Left renal pelvis (tissue), 4 donors: Measurements from ENCODE around the gene NUMA1. TPM values are rescaled to one million over a fixed set of nuclear protein-coding genes. Genes with fewer than 3 reads are reported as not detected.

Experiments used
- DNase-seq, 4 donors: peaks; one replicate each; pipeline ENCODE4 v3.0.0-alpha.2; 2013; ENCODE audit warnings: low read depth in 4 of 4, low spot score in 3 of 4
- polyA plus RNA-seq, 4 donors: library from polyadenylated mRNA; unstranded; fragments of 120-200 nt; gene quantifications; one replicate each; pipeline ENCODE4 v1.2.1, GENCODE V29; 2013; ENCODE audit not compliant: insufficient read length in 4 of 4

NUMA1 gene
- polyA plus RNA-seq, 4 donors: 232 to 325 (median 266) TPM

DNA sequence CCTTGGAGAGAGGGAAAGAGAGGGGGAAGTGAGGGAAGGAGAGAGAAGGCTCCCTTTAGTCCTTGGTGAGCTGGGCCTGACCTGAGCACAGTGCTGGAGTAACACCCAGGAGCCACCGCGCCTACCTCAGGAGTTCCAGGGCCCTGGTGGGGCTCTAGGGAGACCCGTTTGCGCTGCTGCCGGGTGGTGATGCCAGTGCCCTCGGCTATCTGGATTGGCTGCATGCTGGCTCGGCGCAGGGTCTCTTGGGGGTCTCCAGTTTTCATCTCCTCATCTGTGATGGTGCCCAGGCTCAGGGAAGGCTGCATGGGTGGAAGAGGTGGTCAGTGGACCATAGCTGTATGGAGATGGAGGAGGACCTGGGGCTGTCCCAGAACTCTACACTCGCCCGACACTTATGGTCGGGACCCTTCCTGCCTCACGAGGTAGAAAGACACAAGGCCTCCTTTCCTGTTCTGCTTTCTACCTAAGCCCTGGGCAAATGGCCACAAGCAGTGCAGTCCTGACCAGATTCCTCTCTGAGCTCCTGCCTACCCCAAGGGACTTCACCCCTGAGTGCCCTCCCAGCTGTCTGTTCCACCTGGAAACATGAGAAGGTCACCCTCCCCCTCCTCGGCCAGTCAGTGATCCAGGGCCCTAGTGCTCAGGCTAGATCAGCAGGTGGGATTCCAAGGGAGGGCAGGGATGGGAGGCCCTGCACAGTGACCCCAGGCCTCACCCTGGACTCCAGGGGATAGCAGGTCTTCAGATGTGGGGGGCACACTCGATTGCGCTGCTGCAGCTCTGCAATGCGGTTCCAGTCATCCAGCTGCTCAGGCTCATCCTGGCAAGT lies 75.6 kb downstream of the NUMA1 start:
- no peak for DNase-seq

DNA sequence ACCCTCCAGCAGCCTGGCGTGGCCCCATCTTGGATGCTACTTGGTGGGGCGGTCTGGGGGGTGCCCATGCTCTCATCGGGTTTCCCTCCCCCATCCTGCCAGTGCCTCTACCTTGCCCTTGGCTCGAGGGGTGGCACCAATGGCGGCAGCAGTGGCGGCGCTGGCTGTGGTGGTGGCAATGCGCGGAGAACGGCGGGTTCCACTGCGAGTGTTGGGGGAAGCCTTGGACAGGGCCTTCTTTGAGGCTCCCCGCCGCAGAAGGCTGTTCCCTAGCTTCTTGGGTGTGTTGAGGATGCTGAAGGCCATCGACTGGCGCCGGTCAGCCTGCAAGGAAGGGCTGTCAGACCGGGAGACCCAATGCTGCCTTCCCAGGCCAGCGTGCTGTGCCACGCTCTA lies 76.6 kb downstream of the NUMA1 start:
- no peak for DNase-seq

DNA sequence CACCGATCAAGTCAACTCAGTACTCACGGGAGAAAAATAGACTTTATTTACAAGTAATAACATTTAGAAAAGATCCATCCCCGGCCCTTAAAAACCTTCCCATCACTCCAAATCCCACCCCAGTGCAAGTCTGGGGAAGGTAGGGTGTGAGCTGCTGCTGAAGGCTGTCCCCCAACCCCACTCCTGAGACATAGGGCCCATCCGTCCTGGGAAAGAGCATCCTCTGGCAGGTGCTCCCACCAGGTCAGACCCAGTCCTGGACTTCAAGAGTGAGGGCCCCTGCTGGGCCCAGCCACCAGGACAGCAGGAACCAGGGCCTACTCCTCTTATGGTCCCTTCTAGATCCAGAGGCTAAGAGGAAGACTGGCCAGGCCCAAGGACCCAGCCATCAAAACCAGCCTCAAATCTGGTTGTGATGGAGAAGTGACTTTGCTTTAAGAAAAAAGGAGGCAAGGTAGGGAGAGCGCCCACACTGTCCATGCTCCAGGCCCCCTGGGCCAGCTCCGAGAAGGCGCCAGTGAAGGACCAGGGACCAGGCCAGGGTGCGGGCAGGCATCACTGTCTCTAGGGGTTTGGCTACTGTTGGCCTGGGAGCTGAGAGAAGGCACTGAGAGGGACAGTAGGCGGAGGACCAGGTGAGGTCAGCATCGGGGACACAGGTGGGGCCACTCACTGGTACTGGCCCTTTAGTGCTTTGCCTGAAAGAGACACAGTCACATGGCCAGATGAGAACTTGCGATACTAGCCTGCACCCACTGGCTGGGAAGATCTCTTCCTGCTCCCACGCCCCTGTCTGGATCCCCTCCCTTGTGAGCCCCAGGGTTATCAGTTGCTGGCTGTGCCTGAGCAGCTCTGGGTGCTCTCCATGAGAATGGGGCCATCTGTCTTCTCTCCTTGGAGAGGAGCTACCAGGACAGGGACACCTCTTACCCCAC lies 77.2 kb downstream of the NUMA1 start:
- DNase-seq: no peak

DNA sequence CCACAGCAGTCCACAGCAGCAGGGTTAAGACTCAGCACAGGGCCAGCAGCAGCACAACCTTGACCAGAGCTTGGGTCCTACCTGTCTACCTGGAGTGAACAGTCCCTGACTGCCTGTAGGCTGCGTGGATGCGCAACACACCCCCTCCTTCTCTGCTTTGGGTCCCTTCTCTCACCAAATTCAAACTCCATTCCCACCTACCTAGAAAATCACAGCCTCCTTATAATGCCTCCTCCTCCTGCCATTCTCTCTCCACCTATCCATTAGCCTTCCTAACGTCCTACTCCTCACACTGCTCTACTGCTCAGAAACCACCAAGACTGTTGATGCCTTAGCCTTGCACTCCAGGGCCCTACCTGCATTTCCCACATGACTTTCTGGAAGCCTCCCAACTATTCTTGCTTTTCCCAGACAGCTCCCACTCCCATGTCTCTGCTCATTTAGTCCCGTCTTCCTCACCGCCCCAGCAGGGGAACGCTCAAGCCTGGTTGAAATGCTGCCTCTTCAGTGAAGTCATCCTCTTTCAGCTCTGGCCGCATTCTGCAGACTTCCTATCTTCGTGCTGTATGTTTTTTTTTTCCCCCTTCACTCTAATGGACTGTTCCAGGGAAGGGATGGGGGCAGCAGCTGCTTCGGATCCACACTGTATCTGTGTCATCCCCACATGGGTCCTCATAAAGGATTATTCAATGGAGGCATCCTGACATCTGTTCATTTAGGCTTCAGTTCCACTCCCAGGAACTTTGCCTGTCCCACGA lies 78.3 kb downstream of the NUMA1 start:
- DNase-seq: no peak

DNA sequence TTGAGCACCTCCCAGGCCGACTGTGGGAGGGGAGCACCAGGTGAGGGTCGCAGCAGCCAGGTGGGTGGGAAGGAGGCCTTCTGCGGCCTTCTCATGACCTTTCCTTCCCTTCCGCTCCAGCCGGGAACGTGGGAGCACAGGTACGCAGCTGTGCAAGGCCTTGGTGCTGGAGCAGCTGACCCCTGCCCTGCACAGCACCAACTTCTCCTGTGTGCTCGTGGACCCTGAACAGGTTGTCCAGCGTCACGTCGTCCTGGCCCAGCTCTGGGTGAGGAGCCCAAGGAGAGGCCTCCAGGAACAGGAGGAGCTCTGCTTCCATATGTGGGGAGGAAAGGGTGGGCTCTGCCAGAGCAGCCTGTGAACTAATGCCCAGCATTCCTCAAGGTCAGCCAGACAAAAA lies 79.1 kb downstream of the NUMA1 start:
- DNase-seq: no peak

DNA sequence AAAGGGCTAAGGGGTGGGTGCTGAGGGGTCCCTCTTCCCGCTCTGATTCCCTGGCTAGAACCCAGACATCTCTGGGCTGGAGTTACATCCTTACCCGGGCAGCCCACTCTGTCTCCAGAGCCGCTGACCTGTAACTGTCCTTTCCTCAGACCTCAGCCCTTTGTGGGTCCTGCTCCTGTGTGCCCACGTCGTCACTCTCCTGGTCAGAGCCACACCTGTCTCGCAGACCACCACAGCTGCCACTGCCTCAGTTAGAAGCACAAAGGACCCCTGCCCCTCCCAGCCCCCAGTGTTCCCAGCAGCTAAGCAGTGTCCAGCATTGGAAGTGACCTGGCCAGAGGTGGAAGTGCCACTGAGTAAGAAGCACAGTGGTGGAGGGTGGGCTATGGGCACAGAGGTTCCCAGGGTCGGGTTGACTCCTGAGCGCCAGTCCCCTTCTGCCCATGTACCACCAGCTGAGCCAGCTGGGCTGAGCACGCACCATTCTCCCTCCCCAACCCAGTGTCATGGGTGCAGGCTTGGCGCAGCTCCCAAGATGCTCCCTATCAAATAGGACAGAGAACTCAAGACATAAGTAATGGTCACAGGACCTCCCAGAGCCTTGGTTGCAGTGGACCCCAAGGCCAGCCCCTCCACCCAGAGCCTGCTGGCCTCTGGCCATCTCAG lies 80.0 kb downstream of the NUMA1 start:
- no peak for DNase-seq

DNA sequence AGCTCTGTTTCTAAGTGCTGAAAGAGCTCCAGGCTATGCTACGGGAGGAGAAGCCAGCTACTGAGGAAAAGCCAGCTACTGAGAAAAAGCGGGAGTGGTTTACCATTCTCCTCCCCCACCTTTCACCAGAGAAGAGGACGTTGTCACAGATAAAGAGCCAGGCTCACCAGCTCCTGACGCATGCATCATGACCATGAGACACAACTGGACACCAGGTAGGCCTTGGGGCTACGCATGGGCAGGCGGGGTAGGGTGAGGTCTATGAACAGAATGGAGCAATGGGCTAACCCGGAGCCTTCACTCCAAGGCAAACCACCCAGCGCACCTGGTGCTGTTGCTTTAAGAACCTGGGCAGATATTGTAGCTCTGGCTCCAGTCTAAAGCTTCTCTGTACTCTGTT lies 80.5 kb downstream of the NUMA1 start:
- no peak for DNase-seq

DNA sequence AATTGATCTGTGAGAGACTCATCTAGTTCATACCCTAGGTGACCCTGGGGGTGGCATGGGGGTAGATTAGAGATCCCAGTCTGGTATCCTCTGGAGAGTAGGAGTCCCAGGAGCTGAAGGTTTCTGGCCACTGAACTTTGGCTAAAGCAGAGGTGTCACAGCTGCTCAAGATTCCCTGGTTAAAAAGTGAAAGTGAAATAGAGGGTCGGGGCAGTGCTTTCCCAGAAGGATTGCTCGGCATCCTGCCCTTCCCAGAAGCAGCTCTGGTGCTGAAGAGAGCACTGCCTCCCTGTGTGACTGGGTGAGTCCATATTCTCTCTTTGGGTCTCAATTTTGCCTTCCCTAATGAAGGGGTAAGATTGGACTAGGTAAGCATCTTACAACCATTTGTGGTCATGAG lies 81.0 kb downstream of the NUMA1 start:
- no peak for DNase-seq

DNA sequence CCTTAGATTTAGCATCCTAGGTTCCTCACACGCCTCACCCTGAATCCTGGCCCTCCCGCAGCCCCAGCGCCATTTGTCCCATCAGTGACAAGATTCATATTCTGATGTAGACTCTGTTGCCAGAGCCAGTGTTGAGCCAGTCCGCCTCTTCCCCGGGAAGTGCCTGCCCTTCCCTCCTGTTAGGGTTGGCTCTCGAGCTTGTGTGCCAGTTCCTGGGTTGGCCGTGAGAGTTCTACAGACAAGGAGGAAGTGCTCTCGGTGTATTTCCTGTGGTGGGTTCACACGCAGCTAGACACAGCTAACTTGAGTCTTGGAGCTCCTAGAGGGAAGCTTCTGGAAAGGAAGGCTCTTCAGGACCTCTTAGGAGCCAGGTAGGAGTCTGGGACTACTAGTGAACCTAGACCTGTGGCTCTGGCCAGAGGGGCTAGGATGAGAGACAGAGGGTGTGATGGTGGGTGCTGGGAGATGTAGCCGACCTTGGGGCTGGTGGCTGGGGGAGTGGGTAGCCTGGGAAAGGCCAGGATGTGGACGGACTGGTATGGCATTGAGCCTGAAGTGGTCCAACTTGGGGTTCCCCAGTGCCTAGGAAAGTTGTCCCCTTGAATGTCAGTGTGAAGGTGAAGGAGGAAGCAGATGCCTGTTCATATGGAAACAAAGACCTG lies 81.6 kb downstream of the NUMA1 start, which contains the start of gene IL18BP:
TSS of gene IL18BP (plus strand) at position 261 of the 662 bp plus-strand sequence. CDS start 1,076 bp downstream, outside the sequence.
- DNase-seq: no peak

DNA sequence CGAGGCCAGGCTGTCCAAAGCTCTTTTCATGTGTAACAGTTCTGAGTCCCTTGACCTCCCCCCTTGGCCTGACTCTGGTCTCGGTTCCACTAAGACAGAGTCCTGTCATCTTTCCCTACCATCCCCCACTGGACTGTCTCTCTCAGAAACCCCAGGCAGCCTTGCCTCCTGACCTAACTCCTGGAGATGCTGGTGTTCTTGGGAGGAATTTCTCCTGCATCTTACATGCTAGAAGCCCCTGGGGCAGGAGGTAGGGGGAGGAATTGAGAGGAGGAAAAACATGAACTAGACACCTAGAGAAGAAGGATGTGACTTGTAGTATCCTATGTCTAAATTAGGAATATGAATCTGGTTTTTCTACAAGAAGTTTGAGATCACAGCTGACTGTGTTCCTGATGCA lies 82.3 kb downstream of the NUMA1 start:
- DNase-seq: no peak

DNA sequence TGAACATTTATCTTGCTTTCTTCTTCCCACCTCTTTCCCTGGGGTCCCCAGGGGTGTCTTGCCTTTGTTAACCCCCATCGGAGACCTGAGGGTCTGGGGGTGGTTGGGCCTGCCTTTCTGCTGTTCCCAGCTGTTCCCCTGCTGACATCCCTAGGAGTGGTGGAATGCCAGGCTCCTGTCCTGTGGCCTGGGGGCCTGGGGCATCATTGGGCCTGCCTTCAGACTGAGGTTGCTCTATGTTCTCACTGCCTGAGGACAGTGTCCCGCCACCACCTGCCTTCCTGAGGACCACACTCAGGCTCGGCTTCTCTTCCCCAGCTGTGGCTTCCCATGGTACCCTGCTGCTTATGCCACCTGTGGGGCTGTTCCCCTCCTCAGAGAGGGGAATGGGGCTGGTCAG lies 82.7 kb downstream of the NUMA1 start:
- DNase-seq: no peak

DNA sequence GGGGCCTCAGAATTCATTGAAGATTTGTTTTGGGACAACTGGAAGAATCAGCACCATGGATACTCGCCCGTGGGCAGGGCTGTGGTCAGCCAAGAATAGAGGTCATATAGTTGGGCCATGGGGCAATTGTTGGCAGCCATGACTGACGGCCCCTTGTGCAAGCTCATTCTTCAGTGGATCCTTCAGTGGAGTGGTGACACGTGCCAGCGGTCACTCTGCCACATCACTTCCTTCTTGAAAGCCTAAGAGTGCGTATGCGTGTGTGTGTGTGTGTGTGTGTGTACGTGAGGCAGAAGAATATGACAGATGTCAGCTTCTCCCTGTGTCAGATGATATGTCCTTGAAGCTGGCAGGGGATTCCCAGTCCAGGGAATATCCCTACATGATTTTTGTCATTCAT lies 83.4 kb downstream of the NUMA1 start:
- DNase-seq: no peak

DNA sequence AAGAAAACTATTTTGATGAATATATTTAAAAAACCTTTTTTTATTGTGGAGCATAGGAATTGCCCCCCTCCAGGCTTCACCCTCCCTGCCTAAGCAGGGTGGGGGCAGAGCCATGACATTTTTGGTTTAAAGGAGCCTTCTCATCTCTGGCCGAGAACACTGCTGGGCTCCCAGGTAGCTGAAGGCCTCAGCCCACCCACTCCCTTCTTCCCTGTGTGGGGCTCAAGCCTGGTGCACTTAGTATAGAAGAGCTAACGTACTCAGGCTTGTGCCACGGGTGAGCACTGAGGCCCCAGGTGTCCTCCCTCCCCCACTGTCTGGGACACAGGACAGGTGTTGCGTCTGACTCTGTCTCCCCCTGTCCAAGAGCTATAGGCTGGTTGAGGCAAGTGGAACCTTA lies 83.8 kb downstream of the NUMA1 start:
- no peak for DNase-seq

DNA sequence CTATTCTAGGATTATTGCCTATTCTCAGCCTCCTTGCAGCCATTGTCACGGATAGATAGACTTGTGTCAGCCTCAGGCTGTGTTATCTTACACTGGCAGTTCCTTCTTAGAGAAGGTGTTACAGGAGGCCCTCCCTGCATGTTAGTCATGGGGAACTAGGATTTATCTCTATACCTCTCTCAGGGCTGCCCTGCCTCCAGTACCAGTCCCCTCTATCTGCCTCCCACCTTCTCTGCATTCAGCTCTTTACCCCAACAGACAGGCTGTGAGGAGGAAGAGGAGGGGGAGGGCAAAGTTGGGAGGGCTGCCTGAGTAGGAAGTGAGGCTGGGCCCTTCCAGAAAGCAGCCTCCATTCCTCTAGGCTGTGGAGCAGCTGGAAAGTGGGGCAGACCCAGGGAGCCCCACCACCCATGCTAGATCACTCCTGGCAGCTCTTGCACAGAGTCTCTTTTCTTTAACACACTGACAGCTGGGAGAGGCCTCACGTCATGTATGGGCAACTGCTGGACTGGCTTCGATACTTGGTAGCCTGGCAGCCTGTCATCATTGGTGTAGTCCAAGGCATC lies 84.5 kb downstream of the NUMA1 start:
- no peak for DNase-seq

DNA sequence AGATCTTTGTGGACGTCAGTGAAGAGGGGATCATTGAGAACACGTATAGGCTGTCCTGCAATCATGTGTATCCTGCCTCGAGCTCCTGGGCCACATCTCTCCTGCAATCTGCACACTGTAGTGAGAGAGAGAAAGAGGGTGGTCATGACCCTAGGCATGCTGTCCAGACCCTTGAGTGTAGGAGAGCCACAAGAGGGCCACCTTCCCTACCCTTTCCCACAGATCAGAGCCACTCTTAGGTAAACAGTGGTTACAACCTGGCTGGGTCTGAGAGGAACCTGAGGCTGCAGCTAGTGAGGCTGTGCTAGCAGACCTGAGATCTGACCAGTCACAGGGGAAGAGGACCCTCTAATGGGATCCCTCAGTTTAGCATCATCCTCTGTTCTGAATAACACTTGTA lies 85.6 kb downstream of the NUMA1 start:
- DNase-seq: no peak

DNA sequence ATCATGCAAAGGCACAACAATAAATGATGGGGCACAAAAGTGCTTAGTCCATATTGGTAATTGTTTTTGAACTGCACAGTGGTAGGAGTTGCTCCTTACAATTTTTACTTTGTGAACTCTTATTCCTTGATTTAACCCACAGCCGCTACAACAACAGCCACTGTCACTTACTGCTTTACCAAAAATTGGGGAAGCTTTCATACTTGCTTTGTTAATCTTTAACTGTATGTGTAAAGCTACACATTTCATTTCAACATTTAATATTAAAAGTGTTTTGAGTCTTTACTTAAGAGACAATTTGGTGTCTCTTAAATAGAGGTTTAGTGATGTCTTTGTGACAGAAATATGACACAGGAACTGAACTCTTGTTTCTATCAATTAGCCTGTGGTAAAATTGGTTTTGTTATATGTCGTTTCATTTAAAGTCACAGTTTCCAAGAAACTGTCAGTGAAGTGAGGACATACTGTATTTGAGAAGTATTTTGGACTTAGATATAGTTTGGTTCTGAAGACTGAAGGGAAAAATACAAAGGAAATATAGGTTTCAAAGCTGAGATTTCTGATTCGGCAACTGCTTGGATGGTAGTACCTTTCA lies 88.1 kb downstream of the NUMA1 start:
- no peak for DNase-seq

DNA sequence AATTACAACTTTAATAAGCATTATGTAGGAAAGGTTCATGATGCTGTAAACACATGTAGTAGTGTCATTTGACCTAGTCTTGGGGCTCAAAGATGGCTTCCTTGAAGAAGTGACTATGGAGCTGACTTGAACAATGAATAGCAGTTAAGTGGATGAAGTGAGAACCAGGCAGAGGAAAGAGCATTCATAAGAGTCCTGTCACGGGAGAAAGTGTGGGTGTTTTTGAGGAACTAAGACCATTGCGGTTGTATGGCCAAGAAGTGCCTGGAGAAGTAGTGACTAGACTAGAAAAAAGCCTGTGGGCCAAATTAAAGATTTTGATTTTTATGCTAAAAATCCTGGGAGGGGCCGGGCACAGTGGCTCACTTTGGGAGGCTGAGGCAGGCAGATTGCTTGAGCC lies 88.8 kb downstream of the NUMA1 start:
- no peak for DNase-seq

DNA sequence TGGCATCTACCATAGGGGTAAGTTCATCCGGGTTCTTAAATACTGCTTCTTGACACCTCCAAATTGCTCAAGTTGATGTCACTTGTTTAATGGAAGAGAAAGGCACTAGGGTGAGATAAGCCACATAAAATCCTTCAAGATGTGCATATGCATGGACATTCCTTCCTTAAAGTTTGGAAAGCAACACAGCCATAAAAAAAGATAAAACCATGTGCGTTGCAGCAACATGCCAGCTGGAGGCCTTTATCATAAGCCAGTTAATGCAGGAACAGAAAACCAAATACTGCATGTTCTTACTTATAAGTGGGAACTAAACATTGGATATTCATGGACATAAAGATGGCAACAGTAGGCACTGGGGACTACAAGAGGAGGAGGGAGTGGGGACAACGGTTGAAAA lies 89.6 kb downstream of the NUMA1 start:
- no peak for DNase-seq

DNA sequence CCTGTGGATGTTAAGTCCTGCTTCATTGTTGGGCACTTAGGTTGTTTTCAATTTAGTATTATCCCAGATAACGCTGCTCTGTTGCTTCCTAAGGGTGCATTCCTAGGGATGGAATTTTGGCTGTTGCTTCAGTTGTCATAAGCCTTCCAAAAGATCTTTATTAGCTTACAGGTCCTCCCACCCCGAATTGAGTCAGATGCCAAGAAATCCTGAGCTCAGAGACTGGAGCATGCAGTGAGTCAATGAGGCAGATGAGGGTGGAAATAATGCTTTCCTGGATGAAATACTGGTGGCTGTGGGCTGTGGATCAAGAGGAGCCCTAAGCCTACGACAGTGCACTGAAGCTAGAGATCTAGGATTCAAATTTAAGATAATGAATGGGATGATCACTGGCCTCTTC lies 92.3 kb downstream of the NUMA1 start:
- no peak for DNase-seq
